PC-3 (cell line): ENCODE data around the gene NFKB2.

Source experiments
- EZH2 ChIP-seq: fragments of 300-600 bp; sonication (generic); IDR thresholded peaks from one replicate; pipeline ENCODE4 v1.6.1; 2017; ENCODE audit warnings: antibody characterized with exemption, mild to moderate bottlenecking, low read length; ENCODE audit not compliant: unreplicated experiment
- TF ChIP-seq, protein P1 (sequence below): fragments of 300-600 bp; sonication (generic); conservative IDR thresholded peaks from 2 replicates; pipeline ENCODE4 v1.5.1; 2017; ENCODE audit warnings: antibody characterized with exemption, low read depth, mild to moderate bottlenecking, low read length

- TF ChIP-seq, protein P1, sequence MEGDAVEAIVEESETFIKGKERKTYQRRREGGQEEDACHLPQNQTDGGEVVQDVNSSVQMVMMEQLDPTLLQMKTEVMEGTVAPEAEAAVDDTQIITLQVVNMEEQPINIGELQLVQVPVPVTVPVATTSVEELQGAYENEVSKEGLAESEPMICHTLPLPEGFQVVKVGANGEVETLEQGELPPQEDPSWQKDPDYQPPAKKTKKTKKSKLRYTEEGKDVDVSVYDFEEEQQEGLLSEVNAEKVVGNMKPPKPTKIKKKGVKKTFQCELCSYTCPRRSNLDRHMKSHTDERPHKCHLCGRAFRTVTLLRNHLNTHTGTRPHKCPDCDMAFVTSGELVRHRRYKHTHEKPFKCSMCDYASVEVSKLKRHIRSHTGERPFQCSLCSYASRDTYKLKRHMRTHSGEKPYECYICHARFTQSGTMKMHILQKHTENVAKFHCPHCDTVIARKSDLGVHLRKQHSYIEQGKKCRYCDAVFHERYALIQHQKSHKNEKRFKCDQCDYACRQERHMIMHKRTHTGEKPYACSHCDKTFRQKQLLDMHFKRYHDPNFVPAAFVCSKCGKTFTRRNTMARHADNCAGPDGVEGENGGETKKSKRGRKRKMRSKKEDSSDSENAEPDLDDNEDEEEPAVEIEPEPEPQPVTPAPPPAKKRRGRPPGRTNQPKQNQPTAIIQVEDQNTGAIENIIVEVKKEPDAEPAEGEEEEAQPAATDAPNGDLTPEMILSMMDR: no peak
- no peak for TF ChIP-seq EZH2
Measured at GRCh38 chr10:102397222-102398171, 2.0 kb downstream of the NFKB2 start.
